Spinal cord (tissue), 10 donors: ENCODE measurements around the gene FOXF2. TPM values are rescaled to one million over a fixed set of nuclear protein-coding genes. Genes with fewer than 3 reads are reported as not detected.

Source experiments
- DNase-seq, 6 donors: peaks; one replicate each; pipeline versions ENCODE4 v3.0.0 to v3.0.0-alpha.2; 2013 to 2015; ENCODE audit warnings: low spot score in 6 of 6, low read depth in 4 of 6
- H3K27ac ChIP-seq: one replicate; pipeline ENCODE4 v1.5.1; 2013; ENCODE audit warnings: low read depth, low read length, control low read depth
- H3K27me3 ChIP-seq: one replicate; pipeline ENCODE4 v1.6.1; 2013; ENCODE audit warnings: low read length; ENCODE audit not compliant: control insufficient read depth, insufficient read depth
- H3K36me3 ChIP-seq: one replicate; pipeline ENCODE4 v1.6.1; 2013; ENCODE audit warnings: low read length; ENCODE audit not compliant: control insufficient read depth, insufficient read depth
- H3K4me1 ChIP-seq: one replicate; pipeline ENCODE4 v1.6.1; 2013; ENCODE audit warnings: low read length; ENCODE audit not compliant: control insufficient read depth, insufficient read depth
- H3K4me3 ChIP-seq: one replicate; pipeline ENCODE4 v1.5.1; 2013; ENCODE audit warnings: low read depth, low read length, control low read depth
- H3K9me3 ChIP-seq: one replicate; pipeline ENCODE4 v1.6.1; 2013; ENCODE audit warnings: low read length; ENCODE audit not compliant: control insufficient read depth, insufficient read depth
- WGBS: methylation state at CpG from one replicate; pipeline ENCODE4 v1.1.5; 2013; ENCODE audit warnings: missing lambda C conversion rate; ENCODE audit not compliant: insufficient coverage; 5-methylcytosine and 5-hydroxymethylcytosine counted together
- polyA plus RNA-seq, 2 donors: library from polyadenylated mRNA; unstranded; fragments of 120-200 nt; gene quantifications; one replicate each; pipeline ENCODE4 v1.2.1, GENCODE V29; 2013; ENCODE audit not compliant: insufficient read length in 2 of 2
- total RNA-seq, 2 donors: library from RNA; depleted of rRNA in 1 of 2; stranded (reverse); fragments of 120-200 nt in 1 of 2; fragments of >200 nt in 1 of 2; gene quantifications; one replicate each; pipeline versions ENCODE4 v1.2.3 to v1.2.4, GENCODE V29; 2013 to 2014
- donor health status: healthy.

The FOXF2 gene
- total and polyA plus RNA-seq, 4 donors, result 1.7 to 15.6 (median 10.1) TPM

- Histone ChIP-seq H3K27me3 (peaks cover 89% of the 10 kb centered on the region), H3K27ac (no peak overlapping the region), H3K9me3 (no peaks in the 10 kb centered on the region), H3K4me1 (peaks cover 13% of the 10 kb centered on the region), H3K36me3 (peaks cover 5% of the 10 kb centered on the region), H3K4me3 (no peak overlapping the region)
- 10% methylated on average over 8 of the region's 15 CpGs for WGBS
- DNase-seq, result no peak
Measured at GRCh38 chr6:1395941-1396908, 6.8 kb downstream of the FOXF2 start.

DNA sequence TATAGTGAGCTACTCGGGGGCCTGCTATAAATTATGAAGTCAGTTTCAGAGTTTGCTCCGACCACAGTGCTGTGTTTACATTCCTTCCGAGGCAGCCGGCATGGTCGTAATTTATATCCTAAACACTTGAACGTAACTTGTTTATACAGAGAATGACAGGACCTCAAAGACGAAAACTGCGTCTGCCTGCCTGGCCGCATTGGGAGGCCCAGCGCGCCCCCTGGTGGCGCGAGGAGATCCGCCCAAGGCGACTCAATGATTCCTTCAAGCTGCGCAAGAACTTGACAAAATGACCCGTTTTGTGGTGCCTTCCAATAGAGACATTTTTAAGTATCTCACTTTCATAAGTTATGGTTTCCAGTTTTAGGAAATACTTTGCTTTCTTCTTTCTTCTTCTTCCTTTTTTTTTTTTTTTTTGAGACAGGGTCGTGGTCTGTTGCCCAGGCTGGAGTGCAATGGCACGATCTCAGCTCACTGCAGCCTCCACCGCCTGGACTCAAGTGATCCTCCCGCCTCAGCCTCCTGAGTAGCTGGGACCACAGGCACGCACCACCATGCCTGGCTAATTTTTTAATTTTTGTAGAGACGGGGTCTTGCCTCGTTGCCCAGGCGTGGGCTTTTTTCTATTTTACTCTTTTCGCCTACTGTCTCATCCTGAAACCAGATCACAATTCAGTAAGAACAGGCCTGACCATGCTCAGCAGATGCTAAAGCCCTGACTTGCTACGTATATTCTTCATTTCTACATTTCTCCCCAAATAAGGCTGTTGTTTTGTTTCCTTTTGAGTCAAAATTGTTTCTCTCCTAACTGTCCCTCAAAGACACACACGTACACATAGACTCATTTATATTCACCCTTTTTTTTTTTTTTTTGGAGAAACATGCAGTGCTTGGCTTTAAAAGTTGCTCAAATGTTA, 7.8 kb downstream of the FOXF2 start:
- H3K4me1 ChIP-seq, result peaks cover 13% of the 10 kb centered on the region
- peaks cover 81% of the 10 kb centered on the region for H3K27me3 ChIP-seq
- no peaks in the 10 kb centered on the region for H3K9me3 ChIP-seq
- WGBS, result 22% methylated on average over 21 of the region's 28 CpGs
- H3K4me3 ChIP-seq, result no peak overlapping the region
- peak in 3 of 6 donors; percentile 35 to 85 (median 85) for DNase-seq
- no peak overlapping the region for H3K27ac ChIP-seq
- H3K36me3 ChIP-seq, result peaks cover 5% of the 10 kb centered on the region

GRCh38 chr6:1399085-1399780, 9.9 kb downstream of the FOXF2 start:
- no peak overlapping the region for H3K4me3 ChIP-seq
- H3K27me3 ChIP-seq, result peaks cover 61% of the 10 kb centered on the region
- 60% methylated on average over 3 of the region's 3 CpGs for WGBS
- no peak for DNase-seq
- no peaks in the 10 kb centered on the region for H3K9me3 ChIP-seq
- no peak overlapping the region for H3K27ac ChIP-seq
- H3K4me1 ChIP-seq, result no peaks in the 10 kb centered on the region
- no peaks in the 10 kb centered on the region for H3K36me3 ChIP-seq

DNA sequence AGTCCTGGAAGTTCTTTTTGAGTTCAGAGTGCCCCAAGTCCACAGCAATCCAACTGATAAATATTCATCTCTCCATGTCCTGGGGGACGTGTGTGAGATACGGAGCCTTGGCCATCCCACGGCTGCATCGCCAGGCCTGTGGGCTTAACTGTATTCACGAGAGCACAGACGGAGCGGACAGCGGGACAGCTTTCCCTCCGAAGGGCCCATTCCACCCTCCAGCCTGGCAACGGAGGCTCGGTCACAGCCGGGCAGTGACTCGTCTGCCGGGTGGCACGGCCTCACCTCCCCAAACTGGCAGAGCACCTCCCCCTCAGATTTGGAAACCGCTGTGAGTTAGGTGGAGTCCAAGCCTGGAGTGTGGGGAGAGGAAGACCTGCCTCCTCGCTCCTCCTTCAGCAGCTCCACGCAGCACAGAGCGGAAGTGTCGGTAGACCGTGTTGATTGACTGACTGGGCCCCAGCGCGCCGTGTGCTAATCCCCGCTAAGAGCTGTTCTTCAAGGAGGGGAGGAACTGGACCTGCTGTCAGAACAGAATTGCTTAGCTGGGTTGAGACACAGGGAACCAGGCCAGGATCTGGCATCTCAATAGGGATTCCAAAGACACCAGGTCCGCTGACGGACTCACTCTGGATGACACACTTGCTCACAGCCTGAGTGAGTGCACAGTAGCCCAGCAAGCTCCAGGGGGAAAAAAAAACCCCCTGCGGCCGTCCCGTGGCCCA, 10.9 kb downstream of the FOXF2 start:
- H3K4me3 ChIP-seq, result no peak overlapping the region
- H3K27ac ChIP-seq, result no peak overlapping the region
- WGBS, result 85% methylated on average over 24 of the region's 30 CpGs
- DNase-seq, result no peak
- H3K9me3 ChIP-seq, result no peaks in the 10 kb centered on the region
- no peaks in the 10 kb centered on the region for H3K36me3 ChIP-seq
- H3K27me3 ChIP-seq, result peaks cover 51% of the 10 kb centered on the region
- H3K4me1 ChIP-seq, result no peaks in the 10 kb centered on the region

DNA sequence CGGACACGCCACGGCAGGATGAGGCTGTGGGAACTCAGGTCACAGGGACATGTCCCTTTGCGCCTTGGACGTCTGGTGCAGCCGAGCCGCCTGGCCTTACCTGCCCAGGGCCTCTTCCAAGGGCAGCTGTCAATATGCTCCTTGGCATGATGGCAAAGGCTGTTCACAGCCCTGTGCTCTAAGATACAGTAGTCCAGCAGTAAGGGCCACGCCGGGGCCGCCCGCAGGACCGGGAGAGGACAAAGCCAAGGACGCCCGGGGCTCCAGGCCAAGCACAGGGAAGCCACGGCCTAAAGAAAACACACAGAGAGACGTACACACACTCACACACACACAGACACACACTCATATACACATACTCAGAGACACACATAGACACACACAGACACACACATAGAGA, 13.0 kb downstream of the FOXF2 start:
- Histone ChIP-seq H3K36me3 (no peaks in the 10 kb centered on the region), H3K27ac (no peak overlapping the region), H3K27me3 (peaks cover 32% of the 10 kb centered on the region), H3K9me3 (no peaks in the 10 kb centered on the region), H3K4me1 (peaks cover 6% of the 10 kb centered on the region), H3K4me3 (no peak overlapping the region)
- WGBS, result 84% methylated on average over 16 of the region's 16 CpGs
- no peak for DNase-seq

- peaks cover 6% of the 10 kb centered on the region for H3K4me1 ChIP-seq
- no peak overlapping the region for H3K4me3 ChIP-seq
- no peaks in the 10 kb centered on the region for H3K9me3 ChIP-seq
- H3K36me3 ChIP-seq, result no peaks in the 10 kb centered on the region
- H3K27me3 ChIP-seq, result peaks cover 27% of the 10 kb centered on the region
- 97% methylated on average over 2 of the region's 2 CpGs for WGBS
- no peak overlapping the region for H3K27ac ChIP-seq
- DNase-seq, result no peak
Measured at GRCh38 chr6:1402868-1403267, 13.5 kb downstream of the FOXF2 start.

- 88% methylated on average over 12 of the region's 12 CpGs for WGBS
- H3K4me1 ChIP-seq, result peaks cover 6% of the 10 kb centered on the region
- no peaks in the 10 kb centered on the region for H3K9me3 ChIP-seq
- DNase-seq, result no peak
- no peak overlapping the region for H3K4me3 ChIP-seq
- no peak overlapping the region for H3K27ac ChIP-seq
- H3K36me3 ChIP-seq, result no peaks in the 10 kb centered on the region
- H3K27me3 ChIP-seq, result peaks cover 15% of the 10 kb centered on the region
Measured at GRCh38 chr6:1403851-1404712, 14.7 kb downstream of the FOXF2 start.

DNA sequence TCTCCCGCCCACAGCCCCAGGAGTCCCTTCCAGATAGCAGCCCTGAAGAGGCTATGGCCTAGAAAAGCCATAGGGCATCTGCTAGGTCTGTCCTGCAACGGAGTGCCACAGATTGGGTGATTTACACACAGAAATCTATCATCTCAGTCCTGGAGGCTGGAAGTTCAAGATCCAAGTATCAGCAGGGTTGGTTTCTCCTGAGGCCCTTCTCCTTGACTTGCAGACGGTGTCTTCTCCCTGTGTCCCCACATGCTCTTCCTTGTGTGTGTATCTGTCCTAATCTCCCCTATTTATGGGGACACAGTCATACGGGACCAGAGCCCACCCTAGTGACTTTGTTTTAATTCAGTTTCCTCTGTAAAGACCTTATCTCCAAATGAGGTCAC, 15.3 kb downstream of the FOXF2 start:
- H3K9me3 ChIP-seq, result no peaks in the 10 kb centered on the region
- no peak for DNase-seq
- H3K27ac ChIP-seq, result no peak overlapping the region
- H3K36me3 ChIP-seq, result no peaks in the 10 kb centered on the region
- peaks cover 8% of the 10 kb centered on the region for H3K4me1 ChIP-seq
- no peak overlapping the region for H3K4me3 ChIP-seq
- 100% methylated on average over 3 of the region's 4 CpGs for WGBS
- H3K27me3 ChIP-seq, result peaks cover 13% of the 10 kb centered on the region
